Fibroblast of mammary gland (primary cell): ENCODE measurements around the gene FAM237A.
A peak's percentile ranks its signal among the peaks of the same experiment; 100 is the strongest.

Source experiments
- DNase-seq: peaks from one replicate; pipeline ENCODE4 v3.0.0-alpha.2; 2010; ENCODE audit warnings: low read depth
- H3K4me3 ChIP-seq: 2 replicates; pipeline ENCODE4 v1.5.1; 2011; ENCODE audit warnings: low read depth, mild to moderate bottlenecking, low read length, moderate library complexity; ENCODE audit not compliant: control insufficient read depth
- TF ChIP-seq, protein P1 (sequence below): conservative IDR thresholded peaks from 2 replicates; pipeline ENCODE4 v1.5.1; 2011; ENCODE audit warnings: low read depth, low read length, inconsistent platforms; ENCODE audit not compliant: control insufficient read depth, insufficient read depth

FAM237A gene

GRCh38 chr2:206635015-206635414 lies 7.3 kb upstream of the FAM237A start:
- DNase-seq: no peak
- no peak overlapping the region for H3K4me3 ChIP-seq
- TF ChIP-seq, protein P1, sequence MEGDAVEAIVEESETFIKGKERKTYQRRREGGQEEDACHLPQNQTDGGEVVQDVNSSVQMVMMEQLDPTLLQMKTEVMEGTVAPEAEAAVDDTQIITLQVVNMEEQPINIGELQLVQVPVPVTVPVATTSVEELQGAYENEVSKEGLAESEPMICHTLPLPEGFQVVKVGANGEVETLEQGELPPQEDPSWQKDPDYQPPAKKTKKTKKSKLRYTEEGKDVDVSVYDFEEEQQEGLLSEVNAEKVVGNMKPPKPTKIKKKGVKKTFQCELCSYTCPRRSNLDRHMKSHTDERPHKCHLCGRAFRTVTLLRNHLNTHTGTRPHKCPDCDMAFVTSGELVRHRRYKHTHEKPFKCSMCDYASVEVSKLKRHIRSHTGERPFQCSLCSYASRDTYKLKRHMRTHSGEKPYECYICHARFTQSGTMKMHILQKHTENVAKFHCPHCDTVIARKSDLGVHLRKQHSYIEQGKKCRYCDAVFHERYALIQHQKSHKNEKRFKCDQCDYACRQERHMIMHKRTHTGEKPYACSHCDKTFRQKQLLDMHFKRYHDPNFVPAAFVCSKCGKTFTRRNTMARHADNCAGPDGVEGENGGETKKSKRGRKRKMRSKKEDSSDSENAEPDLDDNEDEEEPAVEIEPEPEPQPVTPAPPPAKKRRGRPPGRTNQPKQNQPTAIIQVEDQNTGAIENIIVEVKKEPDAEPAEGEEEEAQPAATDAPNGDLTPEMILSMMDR: no peak

GRCh38 chr2:206639636-206640035 lies 2.7 kb upstream of the FAM237A start:
- no peak overlapping the region for H3K4me3 ChIP-seq
- DNase-seq: no peak
- TF ChIP-seq, protein P1: no peak

- no peak overlapping the region for H3K4me3 ChIP-seq
- TF ChIP-seq, protein P1: no peak
- no peak for DNase-seq
Observed at GRCh38 chr2:206641226-206641625, 1.1 kb upstream of the FAM237A start.

- H3K4me3 ChIP-seq: no peak overlapping the region
- DNase-seq: no peak
- TF ChIP-seq, protein P1: no peak
Observed at GRCh38 chr2:206647985-206648384, 5.7 kb downstream of the FAM237A start.

DNA sequence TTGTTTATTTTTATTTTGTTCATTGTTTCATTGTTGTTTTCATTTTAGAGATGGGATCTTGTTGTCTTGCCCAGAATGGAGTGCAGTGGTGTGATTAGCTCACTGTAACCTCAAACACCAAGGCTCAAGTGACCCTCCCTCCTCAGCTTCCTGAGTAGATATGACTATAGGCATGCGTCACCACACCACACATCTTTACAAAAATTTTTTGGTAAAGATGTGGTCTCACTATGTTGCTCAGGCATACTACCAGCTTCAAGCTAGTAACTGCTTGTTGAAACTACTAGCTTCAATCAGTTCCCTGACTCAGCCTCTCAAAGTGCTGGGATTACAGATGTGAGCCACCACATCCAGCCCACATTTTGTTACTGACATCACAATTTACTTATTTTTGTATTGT lies 14.8 kb downstream of the FAM237A start:
- DNase-seq: peak; percentile 4
- TF ChIP-seq, protein P1: no peak
- H3K4me3 ChIP-seq: no peak overlapping the region

- H3K4me3 ChIP-seq: no peak overlapping the region
- DNase-seq: no peak
- TF ChIP-seq, protein P1: no peak
Observed at GRCh38 chr2:206665251-206665650, 23.0 kb downstream of the FAM237A start.
